A673 (cell line): ENCODE data around the gene CEMIP2. TPM values are rescaled to one million over a fixed set of nuclear protein-coding genes. Genes with fewer than 3 reads are reported as not detected.

Experiments
- BruUV-seq: library from RNA; stranded (reverse); fragments of 400-500 nt; replicated peaks from 2 replicates; lab custom pipeline; 2021; lab: Mats Ljungman, UMichigan
- CTCF ChIA-PET: fragments of 300-600 bp; sonication (Branson Sonifier 250); formaldehyde crosslinking; loops from one replicate; lab custom pipeline; 2022; ENCODE audit warnings: antibody characterized with exemption; lab: Charles Lee
- POLR2A ChIA-PET: fragments of 300-600 bp; sonication (Branson Sonifier 250); formaldehyde crosslinking; loops from one replicate; lab custom pipeline; 2022; ENCODE audit warnings: antibody characterized with exemption; ENCODE audit not compliant: low non-redundant PET; lab: Charles Lee
- DNase-seq: peaks from one replicate; pipeline ENCODE4 v3.0.0-alpha.2; 2015; ENCODE audit warnings: low spot score
- H3K27ac ChIP-seq: fragments of 200-600 bp; sonication (generic); 2 replicates; pipeline ENCODE4 v1.5.1; 2016; ENCODE audit warnings: mixed run types, low read depth, mild to moderate bottlenecking, mixed read lengths, antibody characterized with exemption, low read length; ENCODE audit not compliant: poor library complexity, severe bottlenecking
- H3K27me3 ChIP-seq: fragments of 200-600 bp; sonication (generic); replicated peaks from 2 replicates; pipeline ENCODE4 v1.6.1; 2017; ENCODE audit warnings: mixed run types, low read depth, mild to moderate bottlenecking, mixed read lengths, antibody characterized with exemption, low read length; ENCODE audit not compliant: insufficient read depth, poor library complexity
- H3K36me3 ChIP-seq: fragments of 200-600 bp; sonication (generic); 2 replicates; pipeline ENCODE4 v1.6.1; 2016; ENCODE audit warnings: mixed run types, mild to moderate bottlenecking, mixed read lengths, antibody characterized with exemption, low read length; ENCODE audit not compliant: insufficient read depth, poor library complexity, severe bottlenecking
- H3K4me1 ChIP-seq: fragments of 200-600 bp; sonication (generic); 2 replicates; pipeline ENCODE4 v1.6.1; 2017; ENCODE audit warnings: mixed run types, mild to moderate bottlenecking, mixed read lengths, antibody characterized with exemption, low read length; ENCODE audit not compliant: insufficient read depth, poor library complexity, severe bottlenecking
- H3K4me3 ChIP-seq: fragments of 200-600 bp; sonication (generic); 2 replicates; pipeline ENCODE4 v1.5.1; 2016; ENCODE audit warnings: low read depth, mixed run types, mild to moderate bottlenecking, mixed read lengths, low read length; ENCODE audit not compliant: poor library complexity, severe bottlenecking
- H3K9me3 ChIP-seq: fragments of 200-600 bp; sonication (generic); 2 replicates; pipeline ENCODE4 v1.6.1; 2016; ENCODE audit warnings: mixed run types, low read depth, mild to moderate bottlenecking, mixed read lengths, antibody characterized with exemption, low read length; ENCODE audit not compliant: poor library complexity, severe bottlenecking
- EZH2 ChIP-seq: fragments of 200-600 bp; sonication (generic); IDR thresholded peaks from 2 replicates; pipeline ENCODE4 v1.6.1; 2017; ENCODE audit warnings: borderline replicate concordance, low read depth, mild to moderate bottlenecking, mixed read lengths, antibody characterized with exemption, low read length; ENCODE audit not compliant: poor library complexity, severe bottlenecking
- intact Hi-C: fragments of 100-400 bp; cut with micrococcal nuclease; formaldehyde crosslinking; loops from one replicate; pipeline ENCODE4 v1.10.0; 2022; ENCODE audit not compliant: unreplicated experiment
- total RNA-seq: library from RNA; stranded (reverse); gene quantifications from 2 replicates; pipeline ENCODE4 v1.2.3, GENCODE V29; 2021
- TF ChIP-seq, protein P1 (sequence below): fragments of 300-800, 200-600 bp; sonication (generic); conservative IDR thresholded peaks from 2 replicates; pipeline ENCODE4 v1.5.1; 2017; ENCODE audit warnings: low read depth, mild to moderate bottlenecking, antibody characterized with exemption, low read length, moderate library complexity, mixed read lengths

Gene CEMIP2
- total RNA-seq, 1 experiment from 2014 or later, result 32.9 TPM

DNA sequence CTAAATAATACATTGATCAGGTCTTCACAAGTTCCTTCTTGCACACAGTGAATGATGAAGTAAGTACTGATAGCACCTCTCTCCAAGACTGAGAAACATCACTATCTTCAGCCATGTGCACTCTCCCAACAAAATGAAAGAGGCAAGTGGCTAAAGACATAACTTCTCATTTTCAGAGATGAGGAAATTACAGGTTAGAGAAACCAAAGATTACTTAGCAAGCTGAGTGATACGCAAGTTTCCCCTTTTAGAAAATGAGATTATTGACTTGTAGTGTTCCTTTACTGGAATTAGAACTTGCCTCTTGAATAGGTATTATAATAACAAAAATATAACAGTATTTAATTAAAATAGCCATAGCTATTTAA lies 21.6 kb downstream of the CEMIP2 start:
- H3K27me3 ChIP-seq, result no peaks in the 10 kb centered on the region
- POLR2A ChIA-PET, result no interaction called here
- H3K27ac ChIP-seq, result no peak overlapping the region
- H3K9me3 ChIP-seq, result no peaks in the 10 kb centered on the region
- DNase-seq, result no peak
- no peak overlapping the region for H3K4me3 ChIP-seq
- intact Hi-C loops, result no loop called here
- peaks cover 11% of the 10 kb centered on the region for H3K4me1 ChIP-seq
- BruUV-seq, result no TSS peak
- H3K36me3 ChIP-seq, result no peaks in the 10 kb centered on the region
- CTCF ChIA-PET, result no interaction called here
- TF ChIP-seq EZH2, result no peak
- TF ChIP-seq, protein P1, sequence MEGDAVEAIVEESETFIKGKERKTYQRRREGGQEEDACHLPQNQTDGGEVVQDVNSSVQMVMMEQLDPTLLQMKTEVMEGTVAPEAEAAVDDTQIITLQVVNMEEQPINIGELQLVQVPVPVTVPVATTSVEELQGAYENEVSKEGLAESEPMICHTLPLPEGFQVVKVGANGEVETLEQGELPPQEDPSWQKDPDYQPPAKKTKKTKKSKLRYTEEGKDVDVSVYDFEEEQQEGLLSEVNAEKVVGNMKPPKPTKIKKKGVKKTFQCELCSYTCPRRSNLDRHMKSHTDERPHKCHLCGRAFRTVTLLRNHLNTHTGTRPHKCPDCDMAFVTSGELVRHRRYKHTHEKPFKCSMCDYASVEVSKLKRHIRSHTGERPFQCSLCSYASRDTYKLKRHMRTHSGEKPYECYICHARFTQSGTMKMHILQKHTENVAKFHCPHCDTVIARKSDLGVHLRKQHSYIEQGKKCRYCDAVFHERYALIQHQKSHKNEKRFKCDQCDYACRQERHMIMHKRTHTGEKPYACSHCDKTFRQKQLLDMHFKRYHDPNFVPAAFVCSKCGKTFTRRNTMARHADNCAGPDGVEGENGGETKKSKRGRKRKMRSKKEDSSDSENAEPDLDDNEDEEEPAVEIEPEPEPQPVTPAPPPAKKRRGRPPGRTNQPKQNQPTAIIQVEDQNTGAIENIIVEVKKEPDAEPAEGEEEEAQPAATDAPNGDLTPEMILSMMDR, result no peak

GRCh38 chr9:71746023-71746757 lies 22.1 kb downstream of the CEMIP2 start:
- Histone ChIP-seq H3K27me3 (no peaks in the 10 kb centered on the region), H3K4me3 (no peak overlapping the region), H3K36me3 (no peaks in the 10 kb centered on the region), H3K9me3 (no peaks in the 10 kb centered on the region), H3K4me1 (peaks cover 6% of the 10 kb centered on the region), H3K27ac (no peak overlapping the region)
- TF ChIP-seq, protein P1, result no peak
- no peak for TF ChIP-seq EZH2
- intact Hi-C loops, result no loop called here
- DNase-seq, result no peak
- ChIA-PET CTCF (no interaction called here), POLR2A (interaction anchor here (0.6 kb wide), 1 partner anchor 47 kb away, joined by 12 read pairs; no protein-coding TSS in a partner anchor)
- no TSS peak for BruUV-seq

DNA sequence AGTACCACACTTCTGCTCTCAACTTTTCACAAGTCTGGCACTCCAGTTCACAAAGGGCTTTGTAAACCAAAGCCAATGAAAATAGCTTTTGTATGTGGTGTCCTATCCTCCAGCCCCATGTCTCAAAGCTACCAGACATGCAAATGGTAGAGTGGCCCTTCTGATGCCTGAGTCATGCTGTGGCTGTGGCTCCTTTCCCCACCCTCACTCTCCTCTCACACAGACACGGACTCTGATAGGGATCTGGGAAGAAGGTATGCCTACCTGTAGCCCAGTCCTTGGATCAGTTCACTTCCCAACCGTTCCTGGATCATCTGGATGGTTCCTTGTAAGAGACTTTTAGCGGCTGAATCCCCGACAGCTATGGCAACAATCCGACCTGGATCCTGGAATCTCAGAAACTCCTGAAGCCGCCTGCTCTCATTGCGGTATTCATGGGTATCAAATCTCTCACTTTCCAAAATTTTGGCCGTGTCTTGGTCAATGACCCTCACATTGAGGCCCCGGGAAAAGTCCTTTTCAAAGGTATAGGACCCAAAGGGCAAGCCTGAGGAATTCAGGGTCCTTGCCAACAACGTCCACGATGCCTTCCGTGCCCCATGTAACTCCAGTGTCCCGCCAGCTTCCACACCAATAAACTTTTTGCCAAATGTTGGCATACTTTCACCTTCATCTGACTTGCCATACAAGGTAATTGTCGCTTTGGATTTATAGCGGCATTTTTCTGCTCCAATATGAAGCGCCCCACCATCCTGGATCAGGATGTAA lies 23.4 kb downstream of the CEMIP2 start:
- no TSS peak for BruUV-seq
- intact Hi-C loops, result no loop called here
- Histone ChIP-seq H3K4me3 (no peak overlapping the region), H3K4me1 (no peaks in the 10 kb centered on the region), H3K9me3 (no peaks in the 10 kb centered on the region), H3K36me3 (no peaks in the 10 kb centered on the region), H3K27ac (no peak overlapping the region), H3K27me3 (no peaks in the 10 kb centered on the region)
- DNase-seq, result no peak
- TF ChIP-seq, protein P1, result no peak
- no peak for TF ChIP-seq EZH2
- CTCF ChIA-PET, result no interaction called here
- POLR2A ChIA-PET, result interaction anchor here (0.6 kb wide), 1 partner anchor 45 kb away, joined by 12 read pairs; no protein-coding TSS in a partner anchor
